ENCODE data around the gene RABAC1.

The RABAC1 gene

DNA sequence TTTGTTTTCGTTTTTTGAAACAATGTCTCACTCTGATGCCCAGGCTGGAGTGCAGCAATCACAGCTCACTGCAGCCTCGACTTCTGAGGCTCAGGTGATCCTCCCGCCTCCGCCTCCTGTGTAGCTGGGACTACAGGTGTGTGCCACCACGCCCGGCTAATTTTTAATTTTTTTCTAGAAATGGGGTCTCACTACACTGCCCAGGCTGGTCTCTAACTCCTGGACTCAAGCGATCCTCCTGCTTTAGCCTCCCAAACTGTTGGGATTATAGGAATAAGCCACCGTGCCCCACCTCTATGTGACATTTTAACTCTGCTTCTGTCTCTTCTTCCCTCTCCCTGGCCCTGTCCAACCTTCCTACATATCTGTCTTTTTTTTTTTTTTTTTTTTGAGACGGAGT, 29.8 kb upstream of the RABAC1 start:
- DNase-seq: no peak

- no peak for DNase-seq
Observed at GRCh38 chr19:41987141-41987860, 28.2 kb upstream of the RABAC1 start.

DNA sequence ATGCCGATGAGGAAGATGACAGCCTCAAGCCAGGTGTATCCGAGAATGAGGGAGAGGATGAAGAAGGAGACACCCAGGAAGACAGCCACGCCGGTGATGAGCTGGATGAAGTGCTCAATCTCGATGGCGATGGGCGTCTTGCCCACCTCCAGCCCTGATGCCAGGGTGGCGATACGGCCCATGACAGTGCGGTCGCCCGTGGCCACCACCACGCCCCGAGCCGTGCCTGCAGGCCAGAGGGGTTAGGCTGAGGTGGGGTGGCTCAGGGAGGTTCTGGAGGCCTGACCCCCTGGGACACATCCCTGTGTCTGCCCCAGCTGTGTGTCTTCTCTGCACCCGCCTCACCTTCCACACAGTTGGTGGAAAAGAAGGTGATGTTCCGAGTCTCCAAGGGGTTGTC, 25.8 kb upstream of the RABAC1 start:
- DNase-seq: no peak

GRCh38 chr19:41981724-41982123, 22.6 kb upstream of the RABAC1 start:
- no peak for DNase-seq

DNA sequence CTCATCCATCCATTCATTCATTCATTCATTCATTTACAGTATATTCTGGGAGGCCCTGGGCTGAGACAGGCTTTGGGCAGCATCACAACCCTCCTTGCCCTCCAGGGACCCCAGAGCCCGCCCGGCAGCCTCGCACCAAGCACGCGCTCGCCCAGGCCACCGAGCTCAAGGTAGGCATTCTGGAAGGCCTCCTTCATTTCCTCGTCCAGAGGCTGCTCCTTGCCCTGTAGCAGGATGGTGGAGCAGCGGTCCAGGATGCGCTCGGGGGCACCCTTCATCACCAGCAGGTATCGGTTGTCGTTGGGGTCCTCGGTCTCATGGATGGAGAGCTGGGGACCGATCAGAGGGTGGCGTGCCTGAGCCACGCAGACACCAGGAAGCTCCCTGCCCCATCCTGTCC, 19.3 kb upstream of the RABAC1 start:
- no peak for DNase-seq

DNA sequence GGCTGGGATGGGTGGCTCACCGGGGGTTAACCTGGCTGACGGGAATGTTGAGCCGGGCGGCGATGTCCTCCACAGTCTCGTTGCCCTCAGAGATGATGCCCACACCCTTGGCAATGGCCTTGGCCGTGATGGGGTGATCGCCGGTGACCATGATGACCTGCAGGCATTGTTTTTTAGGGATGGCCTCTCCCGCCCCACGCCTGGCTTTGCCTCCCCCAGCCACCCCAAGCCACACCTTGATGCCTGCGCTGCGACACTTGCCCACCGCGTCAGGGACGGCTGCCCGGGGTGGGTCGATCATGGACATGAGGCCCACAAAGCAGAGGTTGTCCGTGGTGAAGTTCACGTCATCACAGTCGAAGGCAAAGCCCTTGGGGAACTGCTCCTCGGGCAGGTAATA, 18.8 kb upstream of the RABAC1 start:
- DNase-seq: no peak

GRCh38 chr19:41974652-41975051, 15.5 kb upstream of the RABAC1 start:
- no peak for DNase-seq

- no peak for DNase-seq
Observed at GRCh38 chr19:41971363-41971762, 12.2 kb upstream of the RABAC1 start.

GRCh38 chr19:41969772-41970458, 10.8 kb upstream of the RABAC1 start:
- no peak for DNase-seq

DNA sequence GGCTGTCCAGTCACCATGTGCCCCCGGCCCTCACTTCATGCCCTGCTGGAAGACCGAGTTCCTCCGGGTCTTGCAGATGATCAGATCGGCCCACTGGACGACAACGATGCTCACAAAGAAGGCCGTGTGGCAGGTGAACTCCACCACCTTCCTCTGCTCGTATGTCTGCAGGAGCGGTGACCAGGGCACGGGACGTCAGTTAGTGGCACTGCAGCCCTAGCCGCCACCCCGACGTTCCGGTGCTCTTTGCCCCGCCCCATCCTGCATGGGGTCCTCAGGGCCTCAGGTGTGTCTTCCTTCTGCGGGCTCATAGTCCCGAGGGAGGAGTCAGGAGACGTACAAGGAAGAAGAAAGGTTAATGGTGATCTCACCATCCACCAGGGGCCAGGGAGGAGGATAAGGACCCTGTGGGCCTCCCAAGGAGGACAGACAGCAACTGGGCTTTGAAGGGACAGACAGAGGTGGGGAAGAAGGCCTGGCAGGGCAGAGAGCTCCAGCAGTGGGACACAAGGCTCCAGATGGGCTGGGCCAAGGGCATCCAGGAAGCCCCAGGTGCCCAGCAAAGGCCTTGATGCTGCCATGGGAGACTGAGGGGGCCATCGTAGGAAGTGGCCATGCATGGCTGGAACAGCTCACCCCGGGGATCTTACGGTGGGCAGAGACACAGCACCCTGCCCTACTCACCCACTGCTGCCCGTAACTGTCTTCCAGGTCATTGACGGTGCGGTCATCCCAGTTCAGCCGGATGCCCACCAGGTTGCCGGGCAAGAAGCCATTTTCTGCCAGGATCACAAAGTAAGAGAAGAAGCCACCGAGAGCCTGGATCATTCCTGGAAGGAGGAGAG, 9.9 kb upstream of the RABAC1 start:
- no peak for DNase-seq

DNA sequence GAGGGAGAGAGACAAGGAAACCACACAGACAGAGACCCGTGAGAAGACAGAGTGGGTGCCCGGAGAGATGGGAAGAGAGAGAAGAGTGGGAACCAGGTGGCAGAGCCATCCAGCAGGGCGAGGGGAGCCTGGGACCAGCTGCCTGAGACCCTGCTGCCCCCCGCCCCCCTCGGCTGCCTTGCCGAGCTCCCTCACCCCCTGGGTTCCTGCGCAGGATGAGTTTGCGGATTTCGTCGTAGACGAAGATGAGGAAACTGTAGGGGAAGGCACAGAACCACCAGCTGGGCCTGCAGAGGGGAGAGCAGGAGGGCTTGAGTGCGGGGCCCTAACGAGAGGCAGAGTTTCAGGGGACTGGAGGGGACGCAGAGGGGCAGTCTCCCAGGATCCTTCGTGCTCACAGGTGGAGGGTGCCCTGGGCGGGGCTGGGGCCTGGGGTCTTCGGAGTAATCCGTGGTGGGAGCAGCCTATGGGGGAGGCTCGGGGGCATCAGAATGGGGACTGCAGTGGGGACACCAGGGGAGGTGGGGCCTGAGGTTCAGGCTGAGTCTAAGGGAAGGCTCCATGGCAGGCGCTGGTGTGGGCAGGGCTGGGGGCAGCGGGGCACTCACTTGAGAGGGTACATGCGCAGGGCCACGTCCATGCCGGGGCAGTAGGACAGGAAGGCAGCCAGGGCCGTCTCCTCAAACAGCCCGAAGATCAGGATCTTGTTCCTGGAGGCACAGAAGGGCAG, 8.1 kb upstream of the RABAC1 start:
- no peak for DNase-seq

- DNase-seq: no peak
Observed at GRCh38 chr19:41965106-41965505, 6.0 kb upstream of the RABAC1 start.

- DNase-seq: no peak
Observed at GRCh38 chr19:41960973-41961372, 1.9 kb upstream of the RABAC1 start.

DNA sequence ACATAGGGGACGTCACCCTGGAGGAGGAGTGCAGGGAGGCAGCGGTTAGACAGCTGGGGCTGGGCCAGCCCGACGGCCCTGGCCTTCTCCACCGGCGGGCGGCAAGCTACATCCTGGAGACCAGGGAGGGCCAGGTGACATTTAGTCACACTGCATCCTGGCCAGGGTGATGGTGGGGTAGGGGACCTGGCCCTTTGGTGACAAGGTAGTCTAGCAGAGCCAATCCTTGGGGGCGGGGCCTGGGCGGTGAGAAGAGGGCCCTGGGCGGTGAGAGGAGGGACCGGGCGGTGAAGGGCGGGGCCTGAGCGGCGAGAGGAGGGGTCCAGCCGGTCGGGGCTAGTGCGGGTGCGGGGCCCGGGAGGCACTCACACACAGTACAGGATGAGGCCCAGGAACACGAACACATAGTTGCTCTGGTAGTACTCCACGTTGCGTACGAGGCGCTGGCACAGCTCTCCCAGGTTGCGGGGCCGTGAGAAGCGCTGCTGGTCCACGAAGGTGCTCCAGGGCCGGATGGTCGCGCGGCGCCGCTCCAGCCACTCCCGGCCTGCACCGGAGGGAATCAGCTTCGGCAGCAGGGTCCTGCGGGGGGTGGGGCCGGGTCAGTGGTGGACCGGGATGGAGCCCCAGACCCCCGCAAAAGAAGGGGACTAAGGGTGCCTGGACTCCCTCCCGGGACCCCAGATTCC, 610 bp downstream of the RABAC1 start:
- peak; percentile 43 for DNase-seq

DNA sequence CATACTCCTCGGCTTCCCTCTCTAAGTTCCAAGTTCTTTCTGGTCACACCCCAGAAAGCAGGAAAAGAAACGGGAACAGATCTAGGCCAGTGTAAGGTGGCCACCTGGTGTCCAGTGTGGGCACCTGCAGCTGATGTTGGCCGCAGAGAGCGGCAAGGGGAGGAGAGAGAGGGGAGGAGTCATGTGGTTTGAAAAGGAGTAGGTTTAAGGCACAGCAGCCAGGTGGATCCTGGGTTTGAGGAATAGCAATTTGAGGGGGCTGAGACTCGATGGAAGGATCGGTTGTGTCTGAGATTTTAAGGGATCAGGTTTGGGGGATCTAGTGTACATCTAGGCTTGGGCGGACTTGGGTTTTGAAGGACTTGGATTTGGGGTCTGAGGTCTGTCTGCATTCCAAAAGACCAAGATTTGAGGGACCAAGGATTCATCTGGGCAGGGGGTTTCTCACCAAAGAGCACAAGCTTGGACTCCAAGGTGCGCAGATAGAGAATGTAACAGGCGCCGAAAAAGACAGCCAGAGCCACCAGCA, 1.2 kb downstream of the RABAC1 start:
- peak; percentile 72 for DNase-seq

DNA sequence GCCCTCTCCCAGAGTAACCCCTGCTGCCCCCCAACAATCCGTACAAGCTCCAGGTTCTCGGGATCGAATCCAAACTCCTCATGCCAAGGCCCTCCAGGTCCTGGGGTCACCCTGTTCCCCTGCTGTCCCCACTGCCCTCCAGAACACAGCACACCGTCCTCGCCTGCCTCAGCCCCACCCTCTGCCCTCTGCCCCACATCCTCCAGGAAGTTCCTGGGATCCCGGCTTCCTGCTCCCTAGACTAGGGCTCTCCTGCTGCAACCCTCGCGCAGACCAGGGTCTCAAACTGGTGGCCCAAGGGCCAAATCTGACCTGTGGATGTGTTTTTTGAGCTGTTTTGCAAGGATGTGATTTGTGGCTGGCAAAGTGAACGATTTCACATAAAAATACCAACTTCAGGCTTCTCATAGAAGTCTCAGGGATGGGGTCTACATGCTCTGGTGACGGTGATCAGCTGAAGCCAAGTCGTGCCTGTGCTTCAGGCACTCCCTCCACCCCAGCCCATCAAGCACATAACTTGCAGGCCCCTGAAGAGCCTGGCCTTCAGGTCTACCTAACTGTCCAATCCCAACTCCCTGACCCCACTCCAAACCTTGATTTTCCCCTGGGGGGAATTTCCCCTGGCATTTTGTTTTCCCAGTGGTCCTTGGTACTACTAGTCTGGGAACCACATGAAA, 1.8 kb downstream of the RABAC1 start:
- no peak for DNase-seq

GRCh38 chr19:41956621-41957020, 2.5 kb downstream of the RABAC1 start:
- no peak for DNase-seq

DNA sequence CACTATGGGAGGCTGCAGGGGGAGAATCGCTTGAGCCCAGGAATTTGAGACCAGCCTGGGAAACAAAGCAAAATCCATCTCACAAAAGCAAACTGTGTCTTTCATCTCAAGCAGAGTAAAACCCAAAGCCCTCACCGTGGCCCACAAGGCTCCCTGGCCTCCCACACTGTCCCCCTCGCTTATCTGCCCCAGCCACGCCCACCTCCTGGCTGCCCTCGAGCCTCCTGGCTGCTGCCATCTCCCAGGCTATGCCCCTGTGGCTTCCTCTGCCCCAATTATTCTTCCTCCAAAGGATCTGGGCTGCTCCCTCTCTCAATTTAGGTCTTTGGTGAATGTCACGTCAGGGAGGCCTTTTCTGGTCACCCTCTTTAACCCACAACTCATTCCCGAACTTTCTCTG, 3.6 kb downstream of the RABAC1 start:
- no peak for DNase-seq

DNA sequence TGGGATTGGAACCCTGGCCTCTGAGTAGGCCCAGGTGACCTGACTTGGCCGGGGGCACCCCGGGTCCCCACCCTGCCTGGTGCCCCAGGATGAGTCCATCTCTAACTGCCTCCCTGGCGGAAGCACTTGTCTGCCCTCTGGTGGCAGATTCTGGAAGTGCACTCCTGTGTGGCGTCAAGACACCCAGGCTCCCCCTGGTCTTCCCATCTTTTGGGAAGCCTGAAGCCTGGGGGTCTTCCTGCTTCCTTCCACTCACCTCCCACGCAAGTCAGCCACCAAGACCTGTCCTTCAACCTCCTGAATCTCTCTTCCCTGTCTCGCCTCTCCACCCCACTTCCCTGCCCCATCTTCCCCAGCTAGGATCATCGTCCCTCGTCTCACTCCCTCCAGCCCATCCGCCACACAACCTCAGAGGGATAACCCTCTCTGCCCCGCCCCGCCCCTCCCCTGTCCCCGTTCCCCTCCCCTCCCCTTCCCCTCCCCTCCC, 7.4 kb downstream of the RABAC1 start:
- peak; percentile 29 for DNase-seq

GRCh38 chr19:41947091-41947490, 12.0 kb downstream of the RABAC1 start:
- DNase-seq: no peak

DNA sequence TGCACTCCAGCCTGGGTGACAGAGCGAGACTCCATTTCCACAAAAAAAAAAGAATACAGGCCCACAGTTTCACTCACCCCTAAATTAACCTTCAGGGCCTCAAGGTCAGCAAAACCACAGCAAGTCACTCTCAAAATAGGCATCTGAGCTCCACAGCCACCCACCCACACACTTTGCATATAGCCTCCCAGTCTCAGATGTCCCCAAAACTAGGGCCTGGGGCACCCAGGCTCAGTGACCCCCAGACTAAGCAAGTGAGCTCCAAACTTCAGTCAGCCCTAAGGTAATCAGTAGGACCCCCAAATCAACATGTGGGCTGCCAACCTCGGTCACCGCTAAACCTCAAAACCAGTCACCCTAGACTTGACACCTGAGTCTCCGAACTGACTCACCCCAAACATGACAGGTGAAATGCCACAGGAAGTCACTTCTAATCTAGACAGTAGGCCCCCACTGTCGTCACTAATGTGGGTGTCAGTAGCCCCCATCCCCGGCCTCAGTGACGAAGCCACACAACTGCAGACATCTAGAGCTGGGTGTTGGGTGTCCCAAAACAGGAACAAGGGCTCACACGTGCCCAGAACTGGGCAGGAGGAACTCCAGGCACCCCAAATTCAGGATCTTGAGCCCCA, 13.9 kb downstream of the RABAC1 start:
- DNase-seq: no peak
